NB4 (cell line): Measurements from ENCODE around the gene FAM163B.

Source experiments
- CTCF ChIP-seq: IDR thresholded peaks from one replicate; pipeline ENCODE4 v1.5.1; 2012; ENCODE audit warnings: low read depth, low read length
- POLR2A ChIP-seq: IDR thresholded peaks from 2 replicates; pipeline ENCODE4 v1.6.1; 2011; ENCODE audit warnings: mild to moderate bottlenecking; ENCODE audit not compliant: insufficient read length; ENCODE audit errors: extremely low read depth

GRCh38 chr9:133570691-133571080, 38.5 kb downstream of the FAM163B start:
- no peak for TF ChIP-seq POLR2A
- TF ChIP-seq CTCF: no peak
